Left hindlimb (tissue), 1 donor: ENCODE data around the gene CUX1.
"Not testable (repeated sequence)": the region's sequence is repeated elsewhere in the genome, so short reads cannot be mapped to it uniquely, and the experiment has no call there.

Experiments used
- DNase-seq: peaks from one replicate; pipeline ENCODE4 v3.0.0-alpha.2; 2018

Gene CUX1

DNA sequence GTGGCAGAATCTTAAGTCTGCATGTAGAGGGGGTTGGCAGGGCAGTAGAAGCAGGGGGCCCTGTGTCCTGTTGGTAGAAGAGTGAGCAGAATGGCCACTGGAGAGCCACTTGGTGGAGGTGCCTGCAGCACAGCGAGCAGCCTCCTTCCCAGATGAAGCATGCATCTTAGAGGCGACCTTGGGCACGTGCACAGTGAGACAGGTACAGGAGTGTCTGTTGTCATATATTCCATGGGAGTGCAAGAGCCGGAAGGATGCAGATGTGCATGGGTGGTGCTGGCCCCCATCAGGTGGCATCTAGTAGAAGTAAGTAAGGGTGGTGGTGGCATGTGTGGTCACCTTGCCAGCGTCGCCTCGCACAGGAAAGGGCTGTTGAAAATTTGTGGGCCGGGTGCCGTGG lies 53.9 kb downstream of the CUX1 start:
- DNase-seq, result no peak

DNA sequence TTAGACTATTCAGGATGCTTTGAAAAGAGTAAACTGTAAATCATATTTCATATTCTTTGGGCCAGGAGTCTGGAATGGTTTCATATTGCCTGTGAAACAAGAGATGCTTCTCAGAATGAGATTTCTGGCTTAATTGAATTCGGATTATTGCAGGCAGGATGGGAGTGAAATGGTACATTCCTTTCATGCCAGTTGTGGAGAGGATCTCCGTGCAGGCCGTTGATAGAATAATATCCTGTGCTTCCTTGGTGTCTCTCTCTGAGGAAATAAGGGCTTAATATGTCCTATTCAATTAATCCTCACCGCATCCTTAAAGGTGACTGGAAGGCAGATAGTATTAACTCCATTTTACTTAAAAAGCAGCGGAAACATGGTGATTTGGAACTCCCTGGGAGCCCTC lies 56.6 kb downstream of the CUX1 start:
- no peak for DNase-seq

DNA sequence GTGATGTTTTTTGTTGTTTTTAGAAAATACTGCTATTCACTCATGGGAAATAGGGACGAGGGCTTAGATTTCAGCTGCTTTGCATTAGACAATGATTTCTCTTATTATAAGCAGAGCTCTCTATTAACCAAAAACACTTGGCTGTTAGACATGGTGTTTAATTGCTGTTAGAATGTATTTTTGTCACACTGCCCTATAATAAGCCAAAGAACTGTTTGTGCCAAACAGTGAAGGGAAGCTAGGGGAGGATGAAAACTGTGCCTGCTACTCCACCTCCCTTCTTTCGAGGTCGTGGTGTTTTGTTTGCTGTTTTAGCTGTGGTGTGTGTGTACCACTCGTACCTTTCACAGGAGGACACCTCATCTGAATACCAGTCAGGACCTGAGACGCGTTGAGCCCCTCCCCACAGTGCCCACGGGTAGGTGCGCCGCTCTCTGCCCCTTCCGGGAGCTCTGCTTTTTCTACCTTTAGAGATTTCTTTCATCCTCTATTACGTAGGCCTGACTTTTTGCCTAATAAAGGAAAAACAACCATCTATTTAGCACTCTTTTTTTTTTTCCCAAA lies 57.9 kb downstream of the CUX1 start:
- DNase-seq, result no peak

DNA sequence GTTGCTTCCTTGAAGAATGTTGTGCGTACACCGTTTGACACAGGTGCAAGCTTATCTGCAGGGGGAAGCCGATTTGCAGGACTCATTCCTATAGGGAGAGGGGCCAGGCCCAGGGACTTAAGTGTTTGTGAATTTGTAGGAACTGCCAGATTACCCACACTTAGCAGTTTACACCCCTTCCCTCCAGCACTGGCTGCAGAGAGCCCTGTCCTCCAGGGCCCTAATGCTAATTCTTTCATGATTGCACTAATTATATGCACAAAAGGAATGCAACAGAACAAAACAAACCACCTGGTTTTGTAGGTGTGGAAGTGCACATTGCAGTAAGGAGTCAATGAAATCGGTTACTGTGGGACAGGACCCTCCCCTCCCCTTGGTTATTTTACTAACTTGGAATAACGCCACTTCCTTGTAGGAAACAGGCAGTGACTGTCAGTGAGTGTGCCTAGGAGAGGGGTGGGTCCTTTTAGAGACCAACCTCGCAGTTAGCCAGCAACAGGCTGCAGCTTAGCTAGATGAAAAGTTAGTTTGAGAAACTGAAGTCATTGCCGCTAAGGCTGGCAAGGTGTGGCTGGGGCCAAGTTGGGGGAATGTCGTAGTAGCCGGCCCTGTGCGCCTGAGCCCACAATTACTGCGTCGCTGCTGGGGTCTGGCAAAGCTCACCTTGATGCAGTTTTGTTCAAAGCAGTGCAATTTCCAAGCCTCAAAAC lies 60.6 kb downstream of the CUX1 start:
- DNase-seq, result no peak

DNA sequence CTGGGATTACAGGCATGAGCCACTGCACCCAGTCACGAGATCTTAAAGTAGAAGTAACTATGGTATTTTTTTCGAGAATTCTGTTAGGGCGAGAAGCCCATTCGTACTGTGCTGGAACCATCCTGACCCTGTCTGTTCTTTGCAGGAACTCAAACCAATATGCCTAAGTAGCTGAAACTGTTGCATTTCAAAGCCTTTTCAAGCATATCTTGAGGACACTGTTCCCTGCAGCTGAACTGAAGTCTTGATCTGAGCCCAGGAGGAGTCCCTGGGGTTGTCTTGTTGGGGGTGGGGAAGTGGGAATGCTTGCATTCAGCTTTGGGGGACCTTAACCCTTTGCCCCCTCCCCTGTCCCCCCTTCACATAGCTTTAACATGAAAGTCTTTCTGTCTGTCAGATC lies 61.5 kb downstream of the CUX1 start:
- no peak for DNase-seq

DNA sequence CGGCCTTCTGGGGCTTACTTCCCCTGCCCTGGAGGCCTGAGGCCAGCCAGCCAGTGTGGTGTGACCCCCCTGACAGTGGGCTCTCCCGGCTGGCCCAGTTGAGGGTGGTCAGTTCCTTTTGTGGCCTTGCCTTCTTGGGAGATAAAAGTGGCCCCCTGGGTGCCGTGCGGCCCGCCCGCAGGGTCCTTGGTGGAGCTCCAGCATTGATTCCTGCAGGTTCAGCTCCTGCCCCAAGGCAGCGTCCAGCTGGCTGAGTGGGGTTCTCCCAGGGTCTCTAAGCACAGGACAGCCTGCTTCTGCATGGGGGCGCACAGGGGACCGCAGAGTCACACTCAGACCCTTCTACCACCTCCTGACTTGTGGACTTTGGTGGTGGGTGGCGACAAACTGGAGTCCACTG lies 62.1 kb downstream of the CUX1 start:
- DNase-seq, result no peak

DNA sequence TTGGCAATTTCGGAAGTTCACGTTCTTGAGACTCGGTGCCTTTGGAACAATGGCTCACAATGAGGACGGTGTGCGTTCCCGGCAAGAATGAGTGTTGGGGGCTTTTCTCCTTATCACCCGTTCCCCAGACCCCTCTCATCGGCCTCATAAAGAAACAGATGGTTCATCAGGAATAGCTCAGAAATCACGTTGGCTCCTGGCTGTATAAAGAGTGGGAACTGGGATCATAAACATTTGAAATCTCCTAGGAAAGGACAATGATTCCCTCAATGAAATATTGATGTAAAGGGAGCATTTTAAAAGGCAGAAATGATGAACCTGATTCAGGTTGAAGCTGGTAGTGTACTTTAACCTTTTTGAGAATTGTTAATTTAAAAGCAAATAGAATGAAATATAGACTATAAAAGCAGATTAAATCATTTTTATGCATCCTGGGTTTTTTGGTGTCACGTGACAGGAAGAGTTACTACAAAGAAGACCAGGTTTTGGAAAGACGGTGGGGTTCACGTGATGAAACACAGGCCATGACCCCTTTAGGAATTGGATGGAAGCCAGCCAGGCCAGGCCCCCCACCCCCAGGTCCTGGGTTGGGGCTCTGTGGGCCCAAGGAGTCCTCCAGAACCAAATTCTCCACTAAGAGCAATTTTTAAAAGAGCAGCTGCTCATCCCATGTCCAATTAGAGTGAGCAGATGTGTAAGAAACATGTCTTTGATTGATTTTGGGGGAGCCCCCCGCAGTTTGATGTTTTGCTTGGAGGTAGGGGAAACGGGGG lies 63.0 kb downstream of the CUX1 start:
- DNase-seq, result no peak

DNA sequence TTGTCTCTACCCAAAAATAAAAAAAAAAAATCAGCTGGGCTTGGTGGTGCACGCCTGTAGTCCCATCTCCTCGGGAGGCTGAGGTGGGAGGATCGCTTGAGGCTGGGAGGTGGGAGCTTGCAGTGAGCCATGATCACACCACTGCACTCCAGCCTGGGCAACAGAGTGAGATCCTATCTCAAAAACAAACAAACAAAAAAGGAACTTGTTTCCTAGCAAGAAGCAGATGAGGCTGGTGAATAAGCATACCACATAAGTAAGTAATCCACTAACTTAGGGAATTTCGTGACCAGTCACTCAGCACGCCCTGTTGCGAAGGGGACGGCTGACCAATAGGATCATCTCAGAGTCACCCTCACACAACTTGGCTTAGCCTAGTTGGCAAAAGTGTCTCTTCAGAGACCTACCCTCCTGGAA lies 64.6 kb downstream of the CUX1 start:
- no peak for DNase-seq

DNA sequence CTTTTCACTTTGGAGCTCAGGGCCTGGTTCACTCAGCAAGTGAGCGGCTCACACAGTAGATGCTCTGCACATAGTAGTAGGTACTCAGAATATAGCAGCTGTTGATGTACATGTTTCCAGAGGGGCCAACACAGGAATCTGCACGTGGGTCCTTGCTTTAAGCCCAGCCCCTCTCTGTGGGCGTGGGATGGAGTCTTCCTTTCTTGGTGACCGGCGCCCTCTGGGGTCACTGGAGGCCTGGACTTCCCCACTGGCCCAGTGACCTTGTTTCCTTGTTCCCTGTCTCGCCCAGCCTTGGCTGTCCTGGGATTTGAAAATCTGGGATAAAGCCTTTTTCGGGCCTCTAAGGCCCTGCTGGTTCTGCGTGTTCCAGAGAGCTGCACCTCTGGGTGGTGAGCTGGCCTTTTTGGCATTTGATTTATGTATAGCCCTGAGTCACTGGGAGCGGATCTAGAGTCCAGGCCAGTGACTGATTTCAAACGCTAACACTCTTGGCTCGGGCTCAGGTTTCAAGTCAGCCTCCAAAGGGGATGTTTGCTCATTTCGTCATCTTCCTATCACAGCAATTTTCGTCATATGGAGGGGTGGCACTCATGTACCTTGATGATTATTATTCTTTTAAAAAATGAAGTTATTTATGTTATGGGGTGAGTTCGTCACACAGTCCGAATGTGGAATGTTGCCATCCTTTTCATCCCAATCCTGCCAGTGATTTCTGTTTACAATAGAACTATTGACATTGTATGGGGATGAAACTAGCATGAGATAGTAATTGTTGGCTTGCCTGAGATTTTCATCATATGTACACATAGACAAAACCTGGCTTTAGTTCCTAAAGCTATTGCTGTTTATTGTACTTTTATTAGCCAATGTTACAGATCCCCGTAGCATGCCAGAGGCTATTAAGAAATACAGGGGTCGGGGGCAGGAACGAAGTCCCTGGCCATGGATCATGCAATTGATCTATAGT lies 65.5 kb downstream of the CUX1 start:
- DNase-seq, result no peak

DNA sequence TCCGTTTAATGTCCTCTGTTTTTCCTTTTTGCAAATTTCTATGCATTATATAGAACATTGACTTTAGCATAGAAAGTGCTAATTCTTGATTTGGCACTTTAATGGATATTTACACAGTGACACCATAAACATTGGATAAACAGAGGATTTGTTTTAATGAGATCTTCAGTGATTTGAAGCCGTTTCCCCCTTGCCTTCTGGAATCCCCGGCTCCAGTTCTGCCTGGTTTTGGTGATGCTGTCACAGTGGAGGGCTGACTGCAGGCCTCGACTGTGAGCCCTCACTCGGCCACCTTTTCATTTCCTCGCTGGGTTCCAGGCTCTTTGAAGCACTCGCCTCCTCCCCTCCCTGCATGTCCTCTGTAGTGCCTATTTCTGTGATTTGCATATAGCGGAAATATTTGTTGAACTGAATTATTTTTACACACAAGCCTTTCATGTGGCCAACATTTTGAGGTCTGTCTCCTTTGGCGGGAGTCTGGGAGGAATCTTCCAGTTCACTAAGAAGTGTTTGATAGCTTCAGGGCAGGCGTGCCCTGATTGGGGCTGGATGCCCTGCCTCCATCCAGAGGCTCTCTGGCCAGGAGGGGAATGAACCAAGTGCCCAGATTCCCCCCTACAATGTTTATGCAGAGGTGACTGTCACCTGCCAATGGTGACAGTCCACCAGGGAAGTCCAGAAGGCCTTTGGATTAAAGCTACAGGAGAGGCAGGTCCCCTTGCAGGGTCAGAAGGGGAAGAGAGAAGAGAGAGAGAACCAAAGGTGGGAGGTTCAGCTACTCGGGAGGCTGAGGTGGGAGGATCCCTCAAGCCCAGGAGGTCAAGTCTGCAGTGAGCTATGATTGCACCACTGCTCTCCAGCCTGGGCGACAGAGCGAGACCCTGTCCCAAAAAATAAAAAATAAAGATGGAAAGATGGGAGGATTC lies 67.5 kb downstream of the CUX1 start:
- no peak for DNase-seq

DNA sequence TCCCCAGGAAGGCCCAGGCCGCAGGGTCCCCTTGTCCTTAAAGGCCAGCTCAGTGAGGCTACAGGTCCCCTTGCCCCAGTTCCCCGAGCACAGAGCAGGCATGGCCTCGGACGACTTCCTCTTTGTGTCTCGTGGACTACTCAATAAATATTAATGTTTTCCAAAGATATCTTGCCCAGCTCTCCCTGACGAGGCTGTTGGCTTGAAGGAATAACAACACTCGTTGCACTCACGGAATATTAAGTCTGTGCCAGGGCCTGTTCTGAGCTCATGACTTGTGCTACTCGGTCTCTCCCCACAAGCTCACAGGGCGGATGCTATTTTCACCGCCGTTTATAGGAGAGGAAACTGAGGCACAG lies 68.2 kb downstream of the CUX1 start:
- no peak for DNase-seq

DNA sequence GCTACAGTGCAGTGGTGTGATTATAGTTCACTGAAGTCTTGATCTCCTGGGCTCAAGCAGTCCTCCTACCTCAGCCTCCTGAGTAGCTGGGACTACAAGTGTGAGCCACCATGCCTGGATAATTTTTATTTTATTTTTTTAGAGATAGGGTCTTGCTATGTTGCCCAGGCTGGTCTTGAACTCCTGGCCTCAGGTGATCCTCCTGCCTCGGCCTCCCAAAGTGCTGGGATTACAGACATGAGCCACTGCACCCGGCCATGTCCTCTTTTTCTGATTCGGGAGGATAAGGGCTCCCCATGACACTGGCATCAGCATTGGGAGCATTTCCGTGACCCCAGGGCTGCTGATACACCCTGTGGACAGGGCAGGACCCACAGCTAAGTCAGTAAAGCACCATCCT lies 69.9 kb downstream of the CUX1 start:
- DNase-seq, result not testable (repeated sequence)

DNA sequence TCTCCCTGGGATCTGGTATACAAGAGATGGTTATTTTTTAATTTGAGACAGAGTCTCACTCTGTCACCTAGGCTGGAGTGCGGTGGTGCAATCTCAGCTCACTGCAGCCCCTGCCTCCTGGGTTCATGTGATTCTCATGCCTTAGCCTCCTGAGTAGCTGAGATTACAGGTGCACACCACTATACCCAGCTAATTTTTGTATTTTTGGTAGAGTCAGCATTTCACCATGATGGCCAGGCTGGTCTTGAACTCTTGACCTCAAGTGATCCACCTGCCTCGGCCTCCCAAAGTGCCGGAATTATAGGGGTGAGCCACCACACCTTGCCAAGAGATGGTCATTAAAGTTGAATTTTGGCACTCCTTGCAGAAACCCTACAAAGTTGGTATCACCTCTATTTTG lies 71.1 kb downstream of the CUX1 start:
- DNase-seq, result not testable (repeated sequence)

DNA sequence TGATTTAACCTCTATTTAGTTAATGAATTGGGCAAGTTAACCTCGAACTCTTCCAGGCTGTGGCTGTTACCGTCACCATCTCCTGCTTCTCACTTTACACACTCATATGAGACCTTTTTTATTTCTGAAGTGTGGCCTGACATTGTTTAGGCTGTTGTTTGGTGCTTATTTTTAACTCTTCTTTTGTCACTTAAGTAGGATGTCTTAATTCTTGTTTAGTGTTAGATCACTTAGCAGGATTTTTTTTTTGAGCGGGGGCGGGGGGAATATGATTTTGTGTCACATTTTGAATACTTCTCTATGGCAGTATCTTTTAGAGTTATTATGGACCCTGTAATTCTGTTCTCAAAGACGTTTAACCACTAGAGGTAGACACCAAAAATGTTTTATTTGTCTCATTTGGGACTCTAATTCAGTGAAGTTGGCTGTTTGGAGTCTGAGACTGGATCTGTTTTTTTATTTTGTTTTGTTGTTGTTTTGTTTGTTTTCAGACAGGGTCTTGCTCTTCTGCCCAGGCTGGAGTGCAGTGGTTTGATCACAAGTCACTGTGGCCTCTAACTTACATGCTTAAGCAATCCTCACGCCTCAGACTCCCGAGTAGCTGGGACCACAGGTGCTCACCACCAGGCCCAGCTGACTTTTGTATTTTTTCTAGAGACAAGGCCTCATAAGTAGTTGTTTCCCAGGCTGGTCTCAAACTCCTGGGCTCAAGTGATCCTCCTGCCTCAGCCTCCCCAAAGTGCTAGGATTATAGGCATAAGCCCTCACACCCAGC lies 73.5 kb downstream of the CUX1 start:
- DNase-seq, result no peak

DNA sequence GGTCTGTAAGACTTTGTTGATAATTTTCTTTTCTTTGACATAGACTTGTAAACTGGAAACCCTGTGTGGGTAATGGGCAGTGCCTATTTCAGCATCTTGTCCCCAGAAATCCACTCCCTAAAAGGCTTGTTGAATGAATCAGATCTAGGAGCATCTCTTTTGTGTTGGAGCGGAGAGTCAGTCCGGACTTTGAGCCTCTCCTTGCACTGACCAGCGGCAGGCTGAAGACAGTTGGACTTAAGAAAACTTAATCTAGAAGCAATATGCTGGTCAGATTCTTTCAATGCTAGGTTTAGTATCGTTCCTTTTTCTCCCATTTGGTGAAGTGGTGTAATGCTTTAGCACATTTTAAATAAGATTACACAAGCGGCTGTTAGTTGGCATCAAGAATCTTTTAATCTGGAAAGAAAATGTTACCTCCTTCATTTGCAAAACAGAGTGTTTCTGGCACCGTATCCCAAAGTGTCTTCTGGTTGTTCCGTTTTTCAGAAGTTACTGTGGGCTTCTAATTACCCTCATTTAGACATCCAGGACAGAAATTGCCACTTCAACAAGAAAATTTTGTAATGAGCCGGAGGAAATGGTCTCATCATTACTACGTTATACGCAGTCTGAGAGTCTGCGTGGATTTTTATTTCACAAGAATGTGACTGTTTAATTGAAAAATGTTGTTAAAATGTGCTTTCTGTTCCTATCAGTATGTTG lies 74.7 kb downstream of the CUX1 start:
- no peak for DNase-seq

DNA sequence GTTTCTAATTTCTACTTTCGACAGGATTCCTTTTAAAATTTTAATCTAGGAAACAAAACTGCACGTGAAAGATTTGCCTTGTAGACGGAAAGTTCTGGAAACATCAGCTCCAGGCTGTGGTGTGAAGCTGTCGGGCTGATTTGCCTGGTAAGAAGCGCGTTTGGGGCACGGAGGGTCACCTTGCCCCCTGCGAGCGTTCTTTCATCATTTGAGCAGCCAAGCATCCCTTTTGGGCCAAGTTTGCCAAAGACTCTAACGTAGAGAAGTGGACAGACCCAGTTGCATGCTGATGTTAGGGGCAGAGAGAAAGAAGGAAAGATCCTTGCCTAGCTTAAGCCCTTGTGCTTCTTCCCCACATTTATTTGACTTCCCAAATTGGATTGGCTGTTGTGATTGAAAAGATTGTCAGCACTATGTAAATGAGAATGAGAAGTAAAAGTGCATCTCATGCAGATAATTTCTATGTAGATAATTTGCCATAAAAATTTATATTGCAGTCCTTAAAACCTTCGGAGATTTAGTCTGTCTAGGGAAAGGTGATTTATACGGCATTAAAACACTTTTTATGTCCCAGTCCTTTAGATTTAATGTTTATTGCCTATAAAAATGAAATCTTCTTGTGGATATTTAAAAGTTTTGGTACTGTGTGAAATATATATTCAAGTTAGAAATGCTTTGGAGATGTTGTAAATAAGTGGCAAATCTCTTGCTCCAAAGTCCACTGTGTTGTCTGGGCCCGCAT lies 76.1 kb downstream of the CUX1 start:
- DNase-seq, result no peak

DNA sequence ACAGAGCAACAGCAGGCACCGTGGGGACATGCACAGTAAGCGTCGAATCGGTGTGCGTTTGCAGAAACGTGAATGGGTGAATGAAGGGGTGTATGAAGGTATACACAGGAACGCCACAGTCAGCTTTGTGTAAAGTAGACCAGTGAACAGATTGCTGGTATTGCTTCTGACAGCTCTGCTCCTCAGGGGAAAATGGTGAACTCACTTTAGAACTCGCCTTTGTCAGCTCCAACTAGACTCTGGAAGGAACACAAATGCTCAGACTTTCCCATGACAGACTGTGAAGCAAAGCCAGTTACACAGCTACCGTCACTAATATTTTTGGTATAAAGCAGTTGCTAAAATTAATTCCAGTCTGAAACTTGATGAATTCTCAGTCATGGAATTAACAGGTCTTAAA lies 78.9 kb downstream of the CUX1 start:
- DNase-seq, result no peak

DNA sequence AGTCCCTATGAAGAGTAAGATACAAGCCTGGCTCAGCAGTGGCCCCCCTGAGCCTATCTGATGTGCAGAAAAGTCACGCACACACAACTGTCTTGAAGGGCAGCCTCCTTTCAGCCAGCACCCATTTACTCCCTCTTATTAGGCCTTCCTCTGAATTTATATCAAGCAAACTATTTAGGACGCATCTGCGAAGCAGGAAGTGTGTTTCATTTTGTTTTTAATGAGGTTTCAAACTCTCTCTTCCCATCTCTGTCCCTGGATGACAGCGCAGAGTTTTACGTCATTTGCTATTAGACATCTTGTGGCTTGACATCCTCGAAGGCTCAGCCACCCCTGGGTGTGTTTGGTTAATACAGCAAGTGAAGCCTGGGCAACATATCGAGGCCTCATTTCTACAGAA lies 79.5 kb downstream of the CUX1 start:
- no peak for DNase-seq

DNA sequence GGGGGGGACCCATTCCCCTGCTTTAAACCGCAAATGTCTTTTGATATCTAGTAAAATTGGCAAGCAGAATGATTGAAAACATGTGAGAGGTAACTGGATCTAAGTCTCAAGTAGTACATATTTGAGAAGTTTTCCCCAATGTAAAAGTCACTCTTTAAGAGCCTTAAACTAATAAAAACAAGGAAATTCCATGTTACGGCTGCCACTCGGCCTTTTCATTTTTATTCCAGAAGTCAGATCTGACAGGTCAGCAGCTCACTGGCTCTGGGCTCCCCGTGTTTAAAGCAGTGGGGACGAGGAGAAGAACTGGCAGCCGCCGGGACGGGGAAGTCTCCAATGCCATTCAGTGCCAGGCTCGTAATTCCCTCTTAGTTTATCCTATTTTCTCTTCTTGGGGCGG lies 80.7 kb downstream of the CUX1 start:
- no peak for DNase-seq

DNA sequence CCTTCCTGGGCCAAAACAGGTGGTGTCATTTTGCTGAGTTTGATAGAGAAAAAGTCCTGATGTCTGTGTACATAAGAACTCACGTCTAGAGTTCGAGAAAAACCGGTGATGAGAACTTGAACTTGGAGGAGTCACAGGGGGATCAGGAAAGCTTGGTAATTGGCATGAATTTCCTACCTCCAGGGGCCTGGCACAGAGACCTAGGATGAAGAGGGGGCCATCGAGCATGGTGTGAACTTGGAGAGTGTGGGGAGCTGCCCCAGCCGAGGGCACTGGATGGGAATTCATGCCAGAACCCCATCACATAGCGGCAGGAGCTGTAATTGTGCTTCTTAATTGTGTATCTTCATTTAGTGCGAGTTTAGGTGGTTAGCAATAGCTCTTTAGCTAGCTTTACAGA lies 82.2 kb downstream of the CUX1 start:
- no peak for DNase-seq
